CD4-positive, alpha-beta memory T cell (primary cell): ENCODE measurements around the gene RNF212B. TPM values are rescaled to one million over a fixed set of nuclear protein-coding genes. Genes with fewer than 3 reads are reported as not detected.

Source experiments
- CTCF ChIA-PET: fragments of 350-600 bp; sonication (Branson Sonifier 250); formaldehyde crosslinking; loops from one replicate; lab custom pipeline; 2021; ENCODE audit warnings: inconsistent platforms; ENCODE audit not compliant: partially characterized antibody; lab: Charles Lee
- POLR2A ChIA-PET: fragments of 350-600 bp; sonication (Branson Sonifier 250); formaldehyde crosslinking; loops from one replicate; lab custom pipeline; 2021; ENCODE audit not compliant: partially characterized antibody; lab: Charles Lee
- DNase-seq, 5 donors: peaks; one replicate each; pipeline versions ENCODE4 v3.0.0 to v3.0.0-alpha.2; 2020 to 2022; ENCODE audit warnings: mixed read lengths in 1 of 5
- H3K27ac ChIP-seq: one replicate; pipeline ENCODE4 v1.7.0; 2013; ENCODE audit warnings: low read depth, low read length
- H3K27me3 ChIP-seq: 2 replicates; pipeline ENCODE4 v1.7.0; 2013; ENCODE audit warnings: mild to moderate bottlenecking, low read length, moderate library complexity; ENCODE audit not compliant: insufficient read depth
- H3K36me3 ChIP-seq: 2 replicates; pipeline ENCODE4 v1.7.0; 2013; ENCODE audit warnings: mild to moderate bottlenecking, low read length, moderate library complexity; ENCODE audit not compliant: insufficient read depth
- H3K4me1 ChIP-seq: 2 replicates; pipeline ENCODE4 v1.7.0; 2013; ENCODE audit warnings: mild to moderate bottlenecking, low read length, moderate library complexity; ENCODE audit not compliant: insufficient read depth
- H3K4me3 ChIP-seq, 2 donors: one replicate each; pipeline ENCODE4 v1.7.0; 2013; ENCODE audit warnings: low read length in 2 of 2, mild to moderate bottlenecking in 1 of 2
- H3K9me3 ChIP-seq, 2 donors: one replicate each; pipeline ENCODE4 v1.7.0; 2013; ENCODE audit warnings: low read length in 2 of 2, control low read depth in 1 of 2; ENCODE audit not compliant: control insufficient read depth in 1 of 2
- H3K27ac Mint-ChIP-seq, 7 donors: one replicate each; pipeline ENCODE4 v1.8.0; 2020 to 2021; ENCODE audit warnings: mixed read lengths in 7 of 7, mild to moderate bottlenecking in 6 of 7, inconsistent platforms in 3 of 7, moderate library complexity in 3 of 7
- H3K27me3 Mint-ChIP-seq, 2 donors: one replicate each; pipeline ENCODE4 v1.8.0; 2020 to 2021; ENCODE audit warnings: mixed read lengths in 2 of 2
- H3K36me3 Mint-ChIP-seq, 2 donors: one replicate each; pipeline ENCODE4 v1.8.0; 2020 to 2021; ENCODE audit warnings: mixed read lengths in 2 of 2, inconsistent platforms in 1 of 2, mild to moderate bottlenecking in 1 of 2
- H3K4me1 Mint-ChIP-seq, 4 donors: one replicate each; pipeline ENCODE4 v1.8.0; 2020 to 2021; ENCODE audit warnings: mixed read lengths in 4 of 4, mild to moderate bottlenecking in 1 of 4
- H3K4me3 Mint-ChIP-seq, 8 donors: one replicate each; pipeline ENCODE4 v1.8.0; 2020 to 2021; ENCODE audit warnings: mixed read lengths in 8 of 8, mild to moderate bottlenecking in 7 of 8, moderate library complexity in 6 of 8, inconsistent platforms in 3 of 8
- H3K9me3 Mint-ChIP-seq, 8 donors: one replicate each; pipeline ENCODE4 v1.8.0; 2020 to 2021; ENCODE audit warnings: mixed read lengths in 8 of 8, mild to moderate bottlenecking in 5 of 8, inconsistent platforms in 3 of 8, moderate library complexity in 1 of 8
- intact Hi-C: fragments of 100-400 bp; cut with micrococcal nuclease; formaldehyde crosslinking; loops from one replicate; pipeline ENCODE4 v1.15.1; 2023
- polyA plus RNA-seq, 2 donors: library from polyadenylated mRNA; unstranded; fragments of 300-500 nt; fragmentation: Illumina TruSeq; gene quantifications; one replicate each; pipeline ENCODE4 v1.2.3, GENCODE V29; 2021
- total RNA-seq, 2 experiments: library from RNA; stranded (reverse); gene quantifications; one replicate each; pipeline ENCODE4 v1.2.3, GENCODE V29; 2021

Gene RNF212B
- total and polyA plus RNA-seq, 4 experiments from 2014 or later: not detected

DNA sequence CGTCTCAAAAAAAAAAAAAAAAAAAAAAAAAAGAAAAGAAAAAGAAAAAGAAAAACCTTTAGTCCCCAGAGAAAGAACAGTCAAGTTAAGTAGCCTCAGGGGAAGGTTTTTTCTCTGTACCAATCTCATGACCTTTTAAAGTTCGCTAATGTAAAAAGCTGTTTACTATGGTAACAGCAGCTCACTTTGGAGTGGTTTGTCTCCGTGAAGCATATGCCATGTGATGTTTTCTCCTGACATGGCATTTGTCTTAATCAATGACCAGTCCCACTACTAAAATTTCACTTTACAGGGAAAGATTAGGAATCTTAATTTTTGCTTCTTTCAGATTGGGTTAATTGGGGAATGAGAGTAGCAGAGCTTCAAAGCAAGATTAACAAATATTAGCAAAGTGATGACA lies 4.3 kb downstream of the RNF212B start:
- peaks cover 8% of the 10 kb centered on the region for H3K4me1 ChIP-seq
- no peak overlapping the region for H3K27ac ChIP-seq
- H3K36me3 Mint-ChIP-seq: no peaks in the 10 kb centered on the region
- peaks cover 0 to 2% (median 0%) of the 10 kb centered on the region in 8 donors for H3K9me3 Mint-ChIP-seq
- H3K9me3 ChIP-seq: no peaks in the 10 kb centered on the region
- peaks cover 0 to 7% (median 6%) of the 10 kb centered on the region in 4 donors for H3K4me1 Mint-ChIP-seq
- H3K4me3 ChIP-seq: no peak overlapping the region
- ChIA-PET POLR2A (no interaction called here), CTCF (no interaction called here)
- no peak for DNase-seq
- H3K27me3 ChIP-seq: no peaks in the 10 kb centered on the region
- intact Hi-C loops: no loop called here
- H3K4me3 Mint-ChIP-seq: no peak overlapping the region
- H3K36me3 ChIP-seq: no peaks in the 10 kb centered on the region
- H3K27me3 Mint-ChIP-seq: peaks cover 11 to 17% of the 10 kb centered on the region in 2 donors
- H3K27ac Mint-ChIP-seq: no peak overlapping the region

DNA sequence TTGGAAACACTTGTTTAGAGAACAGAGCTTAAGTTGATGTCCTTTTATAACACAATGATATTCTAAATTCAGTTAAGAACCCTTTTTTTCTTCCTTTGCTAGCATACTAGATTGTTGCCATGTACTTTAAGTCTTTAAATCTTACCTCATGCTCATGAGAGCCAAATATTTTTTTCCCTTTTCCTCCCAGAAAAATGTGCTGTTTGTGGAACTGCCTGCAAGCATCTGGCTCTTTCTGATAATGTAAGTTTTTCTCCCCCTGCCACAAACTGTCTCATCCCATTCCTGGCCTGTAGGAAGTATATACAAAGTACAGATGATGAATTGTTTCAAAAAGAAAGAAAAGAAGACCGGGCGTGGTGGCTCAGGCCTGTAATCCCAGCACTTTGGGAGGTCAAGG lies 5.3 kb downstream of the RNF212B start:
- no peak overlapping the region for H3K4me3 Mint-ChIP-seq
- Histone ChIP-seq H3K27ac (no peak overlapping the region), H3K4me3 (no peak overlapping the region), H3K4me1 (peaks cover 1% of the 10 kb centered on the region), H3K9me3 (no peaks in the 10 kb centered on the region), H3K36me3 (no peaks in the 10 kb centered on the region), H3K27me3 (no peaks in the 10 kb centered on the region)
- DNase-seq: no peak
- no peaks in the 10 kb centered on the region for H3K36me3 Mint-ChIP-seq
- intact Hi-C loops: no loop called here
- ChIA-PET CTCF (no interaction called here), POLR2A (no interaction called here)
- peaks cover 0 to under 1% (median 0%) of the 10 kb centered on the region in 4 donors for H3K4me1 Mint-ChIP-seq
- peaks cover 0 to 2% (median 0%) of the 10 kb centered on the region in 8 donors for H3K9me3 Mint-ChIP-seq
- H3K27ac Mint-ChIP-seq: no peak overlapping the region
- peaks cover 6 to 10% of the 10 kb centered on the region in 2 donors for H3K27me3 Mint-ChIP-seq

DNA sequence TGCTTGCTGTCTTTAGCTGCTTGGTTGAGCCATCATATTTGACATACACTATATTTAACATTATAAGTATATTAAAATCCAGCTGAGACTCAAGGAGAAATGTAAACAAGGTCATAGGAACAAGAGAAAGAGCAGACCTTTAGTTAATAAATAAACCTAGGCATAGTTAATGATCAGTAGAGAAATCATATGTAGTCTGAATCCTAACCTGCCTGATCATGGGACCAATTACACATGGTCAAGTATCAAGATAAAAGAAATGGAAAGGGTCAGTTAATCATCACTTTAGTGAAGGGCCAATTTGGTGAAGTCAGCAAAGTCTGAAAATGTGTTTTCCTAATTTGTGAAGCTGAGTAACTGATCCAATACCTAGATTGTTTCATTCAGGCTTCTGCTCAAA lies 7.5 kb downstream of the RNF212B start:
- H3K9me3 Mint-ChIP-seq: peaks cover 0 to 2% (median 0%) of the 10 kb centered on the region in 8 donors
- Histone ChIP-seq H3K36me3 (no peaks in the 10 kb centered on the region), H3K27me3 (no peaks in the 10 kb centered on the region), H3K9me3 (no peaks in the 10 kb centered on the region), H3K4me1 (no peaks in the 10 kb centered on the region), H3K27ac (no peak overlapping the region), H3K4me3 (no peak overlapping the region)
- POLR2A ChIA-PET: no interaction called here
- H3K4me1 Mint-ChIP-seq: no peaks in the 10 kb centered on the region
- H3K36me3 Mint-ChIP-seq: no peaks in the 10 kb centered on the region
- H3K4me3 Mint-ChIP-seq: no peak overlapping the region
- CTCF ChIA-PET: no interaction called here
- DNase-seq: no peak
- H3K27me3 Mint-ChIP-seq: peaks cover 8 to 9% of the 10 kb centered on the region in 2 donors
- H3K27ac Mint-ChIP-seq: no peak overlapping the region
- intact Hi-C loops: no loop called here

DNA sequence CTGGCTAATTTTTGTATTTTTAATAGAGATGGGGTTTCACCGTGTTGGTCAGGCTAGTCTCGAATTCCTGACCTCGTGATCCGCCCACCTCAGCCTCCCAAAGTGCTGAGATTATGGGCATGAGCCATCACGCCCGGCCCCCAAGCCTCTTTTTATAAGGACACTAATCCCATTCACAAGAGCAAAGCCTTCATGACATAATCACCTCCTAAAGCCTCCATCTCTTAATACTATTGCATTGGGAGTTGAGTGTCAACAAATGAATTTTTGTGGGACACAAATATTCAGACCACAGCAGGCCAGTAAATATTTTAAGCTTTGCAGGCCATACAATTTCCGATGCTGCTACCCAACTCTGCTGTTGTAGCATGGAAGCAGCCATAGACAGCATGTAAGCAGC lies 10.9 kb downstream of the RNF212B start:
- intact Hi-C loops: no loop called here
- Mint-ChIP-seq H3K27me3 (peaks cover 9 to 16% of the 10 kb centered on the region in 2 donors), H3K9me3 (no peaks in the 10 kb centered on the region), H3K27ac (no peak overlapping the region), H3K4me3 (no peak overlapping the region), H3K4me1 (no peaks in the 10 kb centered on the region), H3K36me3 (no peaks in the 10 kb centered on the region)
- H3K36me3 ChIP-seq: no peaks in the 10 kb centered on the region
- H3K27me3 ChIP-seq: no peaks in the 10 kb centered on the region
- no peak overlapping the region for H3K27ac ChIP-seq
- POLR2A ChIA-PET: no interaction called here
- H3K4me3 ChIP-seq: no peak overlapping the region
- H3K4me1 ChIP-seq: no peaks in the 10 kb centered on the region
- no peaks in the 10 kb centered on the region for H3K9me3 ChIP-seq
- DNase-seq: no peak
- CTCF ChIA-PET: interaction anchor here (1.2 kb wide), 1 partner anchor 14 kb away, joined by 3 read pairs; no protein-coding TSS in a partner anchor

DNA sequence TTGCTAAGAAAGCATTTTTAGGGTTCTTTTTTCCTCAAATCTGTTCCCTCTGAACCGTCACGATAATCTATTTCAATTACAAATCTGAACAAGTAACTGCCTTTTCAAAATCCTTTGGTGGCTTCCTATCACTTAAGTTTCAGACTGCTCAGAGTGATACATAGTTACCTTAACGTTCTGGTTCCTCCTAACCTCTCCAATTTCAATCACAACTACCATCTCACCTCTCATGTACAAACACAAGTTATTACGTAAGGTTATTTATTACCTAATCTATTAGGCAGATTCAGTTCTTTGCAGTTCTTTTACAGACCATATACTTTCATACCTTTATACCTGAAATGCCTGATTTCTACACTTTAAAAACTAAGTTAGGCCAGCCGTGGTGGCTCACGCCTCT lies 12.1 kb downstream of the RNF212B start:
- H3K36me3 Mint-ChIP-seq: no peaks in the 10 kb centered on the region
- POLR2A ChIA-PET: no interaction called here
- no peaks in the 10 kb centered on the region for H3K4me1 ChIP-seq

DNA sequence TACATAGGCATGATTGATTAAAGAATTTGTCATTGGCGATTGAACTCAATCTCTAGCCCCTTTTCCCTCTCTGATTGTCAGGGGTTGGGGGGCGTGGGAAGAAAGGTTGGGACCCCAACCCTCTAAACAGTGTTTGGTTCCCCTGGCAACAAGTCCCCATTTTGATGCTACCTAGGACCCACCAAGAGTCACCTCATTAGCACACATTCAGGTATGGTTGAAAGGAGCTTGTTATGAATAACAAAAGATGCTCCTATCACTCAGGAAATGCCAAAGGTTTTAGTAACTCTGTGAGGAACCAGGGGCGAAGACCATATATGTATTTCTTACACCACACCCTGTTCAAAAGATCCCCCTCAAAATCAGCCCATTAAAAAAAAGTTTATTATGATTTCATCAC lies 14.3 kb downstream of the RNF212B start:
- H3K9me3 Mint-ChIP-seq: no peaks in the 10 kb centered on the region
- H3K27me3 ChIP-seq: no peaks in the 10 kb centered on the region
- intact Hi-C loops: no loop called here
- H3K36me3 ChIP-seq: no peaks in the 10 kb centered on the region
- no peaks in the 10 kb centered on the region for H3K36me3 Mint-ChIP-seq
- no peak overlapping the region for H3K4me3 ChIP-seq
- ChIA-PET CTCF (interaction anchor here (1.3 kb wide), 1 partner anchor 132 kb away, joined by 4 read pairs; no protein-coding TSS in a partner anchor), POLR2A (no interaction called here)
- H3K4me1 ChIP-seq: no peaks in the 10 kb centered on the region
- peaks cover 9 to 18% of the 10 kb centered on the region in 2 donors for H3K27me3 Mint-ChIP-seq
- H3K27ac Mint-ChIP-seq: no peak overlapping the region
- no peaks in the 10 kb centered on the region for H3K4me1 Mint-ChIP-seq
- no peak overlapping the region for H3K27ac ChIP-seq
- no peaks in the 10 kb centered on the region for H3K9me3 ChIP-seq
- no peak overlapping the region for H3K4me3 Mint-ChIP-seq
- no peak for DNase-seq

More for the DNA sequence above, 12.1 kb downstream of the RNF212B start:
- Mint-ChIP-seq H3K4me1 (no peaks in the 10 kb centered on the region), H3K27me3 (peaks cover 9 to 16% of the 10 kb centered on the region in 2 donors), H3K27ac (no peak overlapping the region), H3K4me3 (no peak overlapping the region), H3K9me3 (no peaks in the 10 kb centered on the region)
- intact Hi-C loops: no loop called here
- Histone ChIP-seq H3K27ac (no peak overlapping the region), H3K9me3 (no peaks in the 10 kb centered on the region), H3K27me3 (no peaks in the 10 kb centered on the region), H3K4me3 (no peak overlapping the region), H3K36me3 (no peaks in the 10 kb centered on the region)
- CTCF ChIA-PET: interaction anchor here (1.2 kb wide), 1 partner anchor 13 kb away, joined by 3 read pairs; no protein-coding TSS in a partner anchor
- DNase-seq: no peak

DNA sequence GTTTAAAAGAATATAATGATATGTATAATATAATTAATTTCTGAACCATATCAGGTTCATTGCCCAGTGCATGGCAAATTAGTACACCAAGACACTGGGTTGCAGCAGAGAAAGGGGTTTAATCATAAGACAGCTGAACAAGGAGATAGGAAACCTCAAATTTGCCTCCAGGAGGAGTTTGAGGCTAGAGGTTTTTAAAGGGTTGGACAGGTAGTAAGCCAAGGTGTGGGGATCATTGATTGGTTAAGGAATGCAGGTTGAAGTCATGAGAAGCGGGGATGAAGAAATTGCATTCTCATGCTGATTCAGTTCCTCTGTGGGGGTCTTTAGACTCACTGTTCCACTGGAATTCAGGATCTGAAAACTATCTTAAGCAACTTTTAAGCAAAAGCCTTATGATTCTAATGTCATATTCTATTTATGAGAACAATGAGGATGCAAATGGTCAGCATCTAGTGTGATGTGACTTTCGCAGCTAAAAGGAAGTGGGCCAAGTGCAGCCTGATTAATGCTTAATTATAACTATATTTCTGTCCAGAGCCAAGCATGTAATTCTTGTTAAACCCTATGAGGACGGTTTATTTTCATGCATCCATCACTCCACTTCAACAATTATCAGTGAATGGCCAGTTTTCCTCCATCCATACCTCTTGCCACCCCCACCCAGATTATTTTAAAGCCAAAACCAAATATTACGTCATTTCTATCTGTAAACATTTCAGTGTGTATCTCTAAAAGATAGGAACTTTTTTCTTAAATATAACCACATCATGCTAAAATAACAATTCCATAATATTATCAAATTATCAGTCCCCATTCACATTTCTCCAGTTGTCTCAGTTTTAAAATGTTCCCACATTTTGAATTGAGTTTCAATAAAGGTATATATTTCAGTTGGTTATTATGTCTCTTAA lies 14.9 kb downstream of the RNF212B start:
- Mint-ChIP-seq H3K36me3 (no peaks in the 10 kb centered on the region), H3K27ac (no peak overlapping the region), H3K4me1 (no peaks in the 10 kb centered on the region), H3K27me3 (peaks cover 9 to 21% of the 10 kb centered on the region in 2 donors), H3K4me3 (no peak overlapping the region), H3K9me3 (no peaks in the 10 kb centered on the region)
- ChIA-PET POLR2A (no interaction called here), CTCF (interaction anchor here (1.3 kb wide), 1 partner anchor 133 kb away, joined by 4 read pairs; no protein-coding TSS in a partner anchor)
- H3K27ac ChIP-seq: no peak overlapping the region
- H3K36me3 ChIP-seq: no peaks in the 10 kb centered on the region
- no peaks in the 10 kb centered on the region for H3K27me3 ChIP-seq
- DNase-seq: no peak
- intact Hi-C loops: no loop called here
- H3K4me3 ChIP-seq: no peak overlapping the region
- H3K9me3 ChIP-seq: no peaks in the 10 kb centered on the region
- no peaks in the 10 kb centered on the region for H3K4me1 ChIP-seq
